Measurements from ENCODE around the gene ELAC2.

DNA sequence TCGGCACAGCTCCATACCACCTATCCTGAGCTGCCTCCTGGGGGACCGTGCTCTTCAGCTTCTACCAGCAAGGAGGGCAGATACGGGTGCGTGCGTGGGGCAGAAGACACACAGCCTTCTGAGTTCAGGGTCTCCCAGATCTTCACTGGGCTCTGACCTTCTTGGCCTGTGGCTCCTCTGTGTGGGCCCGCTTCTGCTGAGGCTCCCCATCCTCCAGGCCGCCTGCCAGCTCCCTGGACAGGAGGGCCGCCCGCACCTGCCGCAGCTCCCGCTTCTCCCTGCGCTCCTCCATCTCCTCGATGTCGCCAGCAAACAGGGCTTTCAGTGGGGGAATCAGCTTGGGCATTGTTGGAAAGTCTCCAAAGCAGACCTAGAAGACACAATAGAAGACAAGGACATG is 25.2 kb downstream of the ELAC2 start:
- TF ChIP-seq, protein P1, sequence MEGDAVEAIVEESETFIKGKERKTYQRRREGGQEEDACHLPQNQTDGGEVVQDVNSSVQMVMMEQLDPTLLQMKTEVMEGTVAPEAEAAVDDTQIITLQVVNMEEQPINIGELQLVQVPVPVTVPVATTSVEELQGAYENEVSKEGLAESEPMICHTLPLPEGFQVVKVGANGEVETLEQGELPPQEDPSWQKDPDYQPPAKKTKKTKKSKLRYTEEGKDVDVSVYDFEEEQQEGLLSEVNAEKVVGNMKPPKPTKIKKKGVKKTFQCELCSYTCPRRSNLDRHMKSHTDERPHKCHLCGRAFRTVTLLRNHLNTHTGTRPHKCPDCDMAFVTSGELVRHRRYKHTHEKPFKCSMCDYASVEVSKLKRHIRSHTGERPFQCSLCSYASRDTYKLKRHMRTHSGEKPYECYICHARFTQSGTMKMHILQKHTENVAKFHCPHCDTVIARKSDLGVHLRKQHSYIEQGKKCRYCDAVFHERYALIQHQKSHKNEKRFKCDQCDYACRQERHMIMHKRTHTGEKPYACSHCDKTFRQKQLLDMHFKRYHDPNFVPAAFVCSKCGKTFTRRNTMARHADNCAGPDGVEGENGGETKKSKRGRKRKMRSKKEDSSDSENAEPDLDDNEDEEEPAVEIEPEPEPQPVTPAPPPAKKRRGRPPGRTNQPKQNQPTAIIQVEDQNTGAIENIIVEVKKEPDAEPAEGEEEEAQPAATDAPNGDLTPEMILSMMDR (optimal IDR thresholded peaks at IDR 0.05 in 1 of 3, IDR thresholded peaks at IDR 0.05 in 1 of 3, conservative IDR thresholded peaks at IDR 0.05 in 1 of 3; ENCODE audit: extremely low read depth in 1 of 3, insufficient read depth in 2 of 3, low read length in 3 of 3) = no peak
- no peak for TF ChIP-seq EZH2 (IDR thresholded peaks at IDR 0.05; ENCODE audit: low read length)
